ENCODE measurements around the gene TCF7. TPM values are rescaled to one million over a fixed set of nuclear protein-coding genes. Genes with fewer than 3 reads are reported as not detected.

The TCF7 gene
- total and polyA plus RNA-seq, 2 of the 13 experiments (the other 11 are each of a cell fraction or from before 2014, with no cell fraction given) = 6.3 to 6.8 TPM

- TF ChIP-seq PRDM10 (CRISPR knock-in tag; IDR thresholded peaks at IDR 0.05; ENCODE audit: low read depth) (0 out of 2 replicates have a peak, but pooled peaks have one; percentile 53), TCF7L2 (IDR thresholded peaks at IDR 0.05; ENCODE audit: low read depth, low read length) (no peak), KDM4B (CRISPR knock-in tag; IDR thresholded peaks at IDR 0.05) (peak; percentile 86; the same call in 1 of the 2 replicates), MYPOP (CRISPR knock-in tag; IDR thresholded peaks at IDR 0.05) (peak; percentile 82), KDM6A (CRISPR knock-in tag; IDR thresholded peaks at IDR 0.05; ENCODE audit: low read depth) (peak; percentile 99), ZGPAT (CRISPR knock-in tag; IDR thresholded peaks at IDR 0.05) (peak; percentile 85), NONO (IDR thresholded peaks at IDR 0.05) (no peak), NONO (CRISPR knock-in tag; conservative IDR thresholded peaks at IDR 0.05) (peak; percentile 85), ZNF724P (CRISPR knock-in tag; IDR thresholded peaks at IDR 0.05; ENCODE audit: borderline replicate concordance) (no peak), KLF12 (CRISPR knock-in tag; IDR thresholded peaks at IDR 0.05; ENCODE audit: borderline replicate concordance) (no peak), KDM2A (CRISPR knock-in tag; IDR thresholded peaks at IDR 0.05; ENCODE audit: borderline replicate concordance, low read depth) (peak; percentile 71), SNAI1 (CRISPR knock-in tag; IDR thresholded peaks at IDR 0.05; ENCODE audit: borderline replicate concordance) (0 out of 2 replicates have a peak, but pooled peaks have one; percentile 55), KLF16 (CRISPR knock-in tag; IDR thresholded peaks at IDR 0.05) (peak in 1 of 2 experiments; percentile 93; a peak in 2 of 4 replicates), ZNF761 (CRISPR knock-in tag; conservative IDR thresholded peaks at IDR 0.05) (peak; percentile 69; the same call in 1 of the 2 replicates), CBX5 (CRISPR knock-in tag; IDR thresholded peaks at IDR 0.05; ENCODE audit: borderline replicate concordance) (peak; percentile 81; the same call in 1 of the 2 replicates), FOXA3 (CRISPR knock-in tag; IDR thresholded peaks at IDR 0.05) (peak; percentile 90), ZNF451 (CRISPR knock-in tag; IDR thresholded peaks at IDR 0.05) (peak; percentile 60; the same call in 1 of the 2 replicates), XRCC5 (optimal IDR thresholded peaks at IDR 0.05; ENCODE audit: low read length) (peak; percentile 68), SKIL (CRISPR knock-in tag; IDR thresholded peaks at IDR 0.05; ENCODE audit: borderline replicate concordance) (peak; percentile 94)
Measured at GRCh38 chr5:134098690-134099089, 15.8 kb upstream of the TCF7 start (continued).

Measured in HepG2 (cell line).